Loucy (cell line): ENCODE measurements around the gene CEBPZOS.

Experiments
- H2AFZ ChIP-seq: fragments of 200-600 bp; sonication (generic); 2 replicates; pipeline ENCODE4 v1.6.0; 2016; ENCODE audit warnings: antibody characterized with exemption, mild to moderate bottlenecking, low read length, moderate library complexity
- H3F3A ChIP-seq: fragments of 200-600 bp; 2 replicates; pipeline ENCODE4 v1.6.0; 2016; ENCODE audit warnings: antibody characterized with exemption, low read depth, mild to moderate bottlenecking
- H3K27me3 ChIP-seq: fragments of 200-600 bp; sonication (generic); 2 replicates; pipeline ENCODE4 v1.6.1; 2014; ENCODE audit warnings: low read length, mild to moderate bottlenecking; ENCODE audit not compliant: insufficient read depth, poor library complexity, severe bottlenecking
- H3K36me3 ChIP-seq: fragments of 200-600 bp; sonication (generic); 2 replicates; pipeline ENCODE4 v1.6.1; 2016; ENCODE audit warnings: low read length; ENCODE audit not compliant: insufficient read depth
- H3K4me1 ChIP-seq: fragments of 200-600 bp; sonication (generic); 2 replicates; pipeline ENCODE4 v1.5.1; 2014; ENCODE audit warnings: low read length, mild to moderate bottlenecking; ENCODE audit not compliant: insufficient read depth, poor library complexity, severe bottlenecking
- H3K4me2 ChIP-seq: fragments of 200-600 bp; sonication (generic); 2 replicates; pipeline ENCODE4 v1.6.0; 2014; ENCODE audit warnings: antibody characterized with exemption, low read length, low read depth, mild to moderate bottlenecking; ENCODE audit not compliant: poor library complexity, severe bottlenecking
- H3K4me3 ChIP-seq: fragments of 200-600 bp; sonication (generic); 2 replicates; pipeline ENCODE4 v1.5.1; 2014; ENCODE audit warnings: low read length, mild to moderate bottlenecking, mixed read lengths; ENCODE audit not compliant: poor library complexity, severe bottlenecking
- H3K79me2 ChIP-seq: fragments of 200-600 bp; sonication (generic); 2 replicates; pipeline ENCODE4 v1.6.1; 2014; ENCODE audit warnings: low read length; ENCODE audit not compliant: insufficient read depth
- H3K9ac ChIP-seq: fragments of 200-600 bp; sonication (generic); 2 replicates; pipeline ENCODE4 v1.6.0; 2014; ENCODE audit warnings: mild to moderate bottlenecking, low read depth, low read length, moderate library complexity; ENCODE audit not compliant: poor library complexity, severe bottlenecking
- H3K9me2 ChIP-seq: fragments of 200-600 bp; sonication (generic); replicated peaks from 2 replicates; pipeline ENCODE4 v1.6.1; 2016; ENCODE audit warnings: low read depth, low read length, mixed read lengths
- H3K9me3 ChIP-seq: fragments of 200-600 bp; sonication (generic); 2 replicates; pipeline ENCODE4 v1.6.1; 2014; ENCODE audit warnings: mild to moderate bottlenecking, antibody characterized with exemption, low read length, low read depth; ENCODE audit not compliant: insufficient read depth
- H4K20me1 ChIP-seq: fragments of 200-600 bp; sonication (generic); 2 replicates; pipeline ENCODE4 v1.6.0; 2014; ENCODE audit warnings: antibody characterized with exemption, low read length, mild to moderate bottlenecking; ENCODE audit not compliant: insufficient read depth, poor library complexity, severe bottlenecking
- CTCF ChIP-seq: fragments of 200-600 bp; sonication (generic); conservative IDR thresholded peaks from 2 replicates; pipeline ENCODE4 v1.5.1; 2014; ENCODE audit warnings: mild to moderate bottlenecking, antibody characterized with exemption, low read length
- EZH2phosphoT487 ChIP-seq: fragments of 200-600 bp; IDR thresholded peaks from 2 replicates; pipeline ENCODE4 v1.6.1; 2018; ENCODE audit warnings: antibody characterized with exemption, mild to moderate bottlenecking, moderate library complexity, borderline replicate concordance

Gene CEBPZOS

GRCh38 chr2:37188570-37188969 is 7.7 kb upstream of the CEBPZOS start, which contains the start of gene SULT6B1:
Gene SULT6B1 (minus strand): TSS chr2:37188670. CDS start chr2:37188640, 30 bp downstream.
- H3K9me3 ChIP-seq = no peaks in the 10 kb centered on the region
- no peaks in the 10 kb centered on the region for H3K79me2 ChIP-seq
- H3K4me2 ChIP-seq = no peak within 1 kb of the TSS
- H3K9ac ChIP-seq = no peak within 1 kb of the TSS
- H2AFZ ChIP-seq = no peak within 1 kb of the TSS
- H3K4me3 ChIP-seq = no peak within 1 kb of the TSS
- no peaks in the 10 kb centered on the region for H4K20me1 ChIP-seq
- TF ChIP-seq EZH2phosphoT487 = no peak
- TF ChIP-seq CTCF = no peak
- H3K4me1 ChIP-seq = peaks cover 3% of the 10 kb centered on the region
- H3K9me2 ChIP-seq = no peaks in the 10 kb centered on the region
- no peaks in the 10 kb centered on the region for H3F3A ChIP-seq
- H3K27me3 ChIP-seq = no peaks in the 10 kb centered on the region
- no peaks in the 10 kb centered on the region for H3K36me3 ChIP-seq

GRCh38 chr2:37189452-37190153 is 6.7 kb upstream of the CEBPZOS start:
- Histone ChIP-seq H3K9me3 (no peaks in the 10 kb centered on the region), H3K79me2 (no peaks in the 10 kb centered on the region), H3K9me2 (no peaks in the 10 kb centered on the region), H3K36me3 (no peaks in the 10 kb centered on the region), H4K20me1 (no peaks in the 10 kb centered on the region), H3K4me1 (peaks cover 3% of the 10 kb centered on the region), H3K9ac (no peak overlapping the region), H3F3A (no peaks in the 10 kb centered on the region), H2AFZ (no peak overlapping the region), H3K4me2 (no peak overlapping the region), H3K27me3 (no peaks in the 10 kb centered on the region), H3K4me3 (no peak overlapping the region)
- TF ChIP-seq EZH2phosphoT487 = no peak
- TF ChIP-seq CTCF = peak; percentile 37; the same call in 1 of the 2 replicates

GRCh38 chr2:37190290-37190689 is 6.0 kb upstream of the CEBPZOS start:
- H3F3A ChIP-seq = no peaks in the 10 kb centered on the region
- no peaks in the 10 kb centered on the region for H3K36me3 ChIP-seq
- TF ChIP-seq CTCF = no peak
- TF ChIP-seq EZH2phosphoT487 = no peak
- no peaks in the 10 kb centered on the region for H3K79me2 ChIP-seq
- H3K9me3 ChIP-seq = no peaks in the 10 kb centered on the region
- H3K9ac ChIP-seq = no peak overlapping the region
- no peak overlapping the region for H3K4me3 ChIP-seq
- H3K4me1 ChIP-seq = peaks cover 3% of the 10 kb centered on the region
- 0 out of 2 replicates have a peak overlapping the region, but pooled peaks have one; percentile 5 for H2AFZ ChIP-seq
- H3K27me3 ChIP-seq = no peaks in the 10 kb centered on the region
- H3K9me2 ChIP-seq = no peaks in the 10 kb centered on the region
- no peaks in the 10 kb centered on the region for H4K20me1 ChIP-seq
- H3K4me2 ChIP-seq = no peak overlapping the region
